Caco-2 (cell line): ENCODE data around the gene FANCB. TPM values are rescaled to one million over a fixed set of nuclear protein-coding genes. Genes with fewer than 3 reads are reported as not detected.

Experiments
- BruUV-seq: library from RNA; stranded (reverse); fragments of 400-500 nt; replicated peaks from 2 replicates; lab custom pipeline; 2021; lab: Mats Ljungman, UMichigan
- CTCF ChIA-PET: fragments of 300-600 bp; sonication (Branson Sonifier 250); formaldehyde crosslinking; loops from one replicate; lab custom pipeline; 2022; ENCODE audit warnings: antibody characterized with exemption; lab: Charles Lee
- POLR2A ChIA-PET: fragments of 300-600 bp; sonication (Branson Sonifier 250); formaldehyde crosslinking; loops from one replicate; lab custom pipeline; 2022; ENCODE audit warnings: antibody characterized with exemption; lab: Charles Lee
- DNase-seq, 2 experiments: peaks; one replicate each; pipeline versions ENCODE4 v3.0.0 to v3.0.0-alpha.2; 2020 to 2022
- H3K27me3 ChIP-seq: replicated peaks from 2 replicates; pipeline ENCODE4 v1.6.0; 2011; ENCODE audit warnings: low read length; ENCODE audit not compliant: control insufficient read depth, insufficient read depth
- H3K36me3 ChIP-seq: 2 replicates; pipeline ENCODE4 v1.5.1; 2011; ENCODE audit warnings: low read length; ENCODE audit not compliant: control insufficient read depth, insufficient read depth
- H3K4me1 ChIP-seq: fragments of 250-450 bp; sonication (Bioruptor Pico); 2 replicates; pipeline ENCODE4 v1.5.1; 2020; ENCODE audit warnings: mild to moderate bottlenecking
- H3K4me3 ChIP-seq: 2 replicates; pipeline ENCODE4 v1.5.1; 2011; ENCODE audit warnings: low read depth, mild to moderate bottlenecking, control low read depth, low read length
- H3K9me3 ChIP-seq: fragments of 250-450 bp; sonication (Bioruptor Pico); 2 replicates; pipeline ENCODE4 v1.5.1; 2020; ENCODE audit warnings: mild to moderate bottlenecking, moderate library complexity
- H3K27ac Mint-ChIP-seq: one replicate; pipeline ENCODE4 v1.8.0; 2022; ENCODE audit warnings: mixed read lengths; ENCODE audit not compliant: unreplicated experiment
- H3K27me3 Mint-ChIP-seq: one replicate; pipeline ENCODE4 v1.8.0; 2022; ENCODE audit warnings: mixed read lengths; ENCODE audit not compliant: insufficient read depth, unreplicated experiment
- H3K36me3 Mint-ChIP-seq: one replicate; pipeline ENCODE4 v1.8.0; 2022; ENCODE audit warnings: mild to moderate bottlenecking, mixed read lengths; ENCODE audit not compliant: insufficient read depth, unreplicated experiment
- H3K4me1 Mint-ChIP-seq: one replicate; pipeline ENCODE4 v1.8.0; 2022; ENCODE audit warnings: low read depth, mixed read lengths; ENCODE audit not compliant: unreplicated experiment
- H3K4me3 Mint-ChIP-seq: one replicate; pipeline ENCODE4 v1.8.0; 2022; ENCODE audit warnings: mild to moderate bottlenecking, moderate library complexity, mixed read lengths; ENCODE audit not compliant: unreplicated experiment
- H3K9me3 Mint-ChIP-seq: one replicate; pipeline ENCODE4 v1.8.0; 2022; ENCODE audit warnings: mixed read lengths; ENCODE audit not compliant: unreplicated experiment
- intact Hi-C: fragments of 100-400 bp; cut with micrococcal nuclease; formaldehyde crosslinking; loops from one replicate; pipeline ENCODE4 v1.10.0; 2022; ENCODE audit not compliant: unreplicated experiment
- total RNA-seq: library from RNA; stranded (reverse); gene quantifications from 2 replicates; pipeline ENCODE4 v1.2.3, GENCODE V29; 2022
- TF ChIP-seq, protein P1 (sequence below), 2 experiments: fragments of 200-600 bp in 1 of 2; IDR thresholded peaks; 1 replicate in 1 of 2; 2 replicates in 1 of 2; pipeline versions ENCODE4 v1.5.1 to v1.8.0; 2011 to 2022; ENCODE audit warnings: antibody characterized with exemption in 1 of 2, control low read depth in 1 of 2, inconsistent platforms in 1 of 2, low read depth in 1 of 2, low read length in 1 of 2, mild to moderate bottlenecking in 1 of 2, moderate library complexity in 1 of 2; ENCODE audit not compliant: insufficient read depth in 1 of 2, severe bottlenecking in 1 of 2, unreplicated experiment in 1 of 2

The FANCB gene
- total RNA-seq, 1 experiment from 2014 or later, result 8.1 TPM

DNA sequence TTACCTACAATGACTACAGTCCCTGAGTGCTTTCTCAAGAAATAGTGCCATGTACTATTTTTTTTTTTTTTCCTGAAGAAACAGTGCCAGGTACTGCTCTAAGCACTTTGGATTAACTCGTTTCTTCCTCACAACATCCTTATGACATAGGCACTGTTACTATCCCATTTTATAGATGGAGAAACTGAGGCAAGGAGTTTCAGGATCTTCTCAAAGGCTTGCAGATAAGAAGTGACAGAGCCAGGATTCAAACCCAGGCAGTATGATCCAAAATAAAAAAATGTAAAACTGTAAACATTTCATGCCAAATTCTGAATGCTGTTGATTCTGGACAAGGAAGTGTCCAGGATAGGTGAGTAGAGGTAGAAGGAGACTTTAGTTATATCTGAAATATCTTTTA is 1.1 kb downstream of the FANCB start:
- TF ChIP-seq, protein P1, sequence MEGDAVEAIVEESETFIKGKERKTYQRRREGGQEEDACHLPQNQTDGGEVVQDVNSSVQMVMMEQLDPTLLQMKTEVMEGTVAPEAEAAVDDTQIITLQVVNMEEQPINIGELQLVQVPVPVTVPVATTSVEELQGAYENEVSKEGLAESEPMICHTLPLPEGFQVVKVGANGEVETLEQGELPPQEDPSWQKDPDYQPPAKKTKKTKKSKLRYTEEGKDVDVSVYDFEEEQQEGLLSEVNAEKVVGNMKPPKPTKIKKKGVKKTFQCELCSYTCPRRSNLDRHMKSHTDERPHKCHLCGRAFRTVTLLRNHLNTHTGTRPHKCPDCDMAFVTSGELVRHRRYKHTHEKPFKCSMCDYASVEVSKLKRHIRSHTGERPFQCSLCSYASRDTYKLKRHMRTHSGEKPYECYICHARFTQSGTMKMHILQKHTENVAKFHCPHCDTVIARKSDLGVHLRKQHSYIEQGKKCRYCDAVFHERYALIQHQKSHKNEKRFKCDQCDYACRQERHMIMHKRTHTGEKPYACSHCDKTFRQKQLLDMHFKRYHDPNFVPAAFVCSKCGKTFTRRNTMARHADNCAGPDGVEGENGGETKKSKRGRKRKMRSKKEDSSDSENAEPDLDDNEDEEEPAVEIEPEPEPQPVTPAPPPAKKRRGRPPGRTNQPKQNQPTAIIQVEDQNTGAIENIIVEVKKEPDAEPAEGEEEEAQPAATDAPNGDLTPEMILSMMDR (IDR thresholded peaks at IDR 0.05; ENCODE audit: insufficient read depth in 1 of 2, low read depth in 1 of 2, low read length in 1 of 2, severe bottlenecking in 1 of 2, unreplicated experiment in 1 of 2), result no peak
- no TSS peak for BruUV-seq
- Mint-ChIP-seq H3K9me3 (no peaks in the 10 kb centered on the region), H3K27me3 (no peaks in the 10 kb centered on the region), H3K4me3 (peak overlapping the region; percentile 78), H3K4me1 (no peaks in the 10 kb centered on the region), H3K36me3 (no peaks in the 10 kb centered on the region), H3K27ac (no peak overlapping the region)
- no peaks in the 10 kb centered on the region for H3K9me3 ChIP-seq
- H3K4me3 ChIP-seq, result no peak overlapping the region; the same call in 1 of the 2 replicates
- H3K4me1 ChIP-seq, result no peaks in the 10 kb centered on the region
- ChIA-PET CTCF (no interaction called here), POLR2A (no interaction called here)
- no peaks in the 10 kb centered on the region for H3K27me3 ChIP-seq
- DNase-seq, result no peak
- intact Hi-C loops, result loop anchor here (10.0 kb wide), 1 partner anchor 273 kb away; no protein-coding TSS in a partner anchor
- no peaks in the 10 kb centered on the region for H3K36me3 ChIP-seq

DNA sequence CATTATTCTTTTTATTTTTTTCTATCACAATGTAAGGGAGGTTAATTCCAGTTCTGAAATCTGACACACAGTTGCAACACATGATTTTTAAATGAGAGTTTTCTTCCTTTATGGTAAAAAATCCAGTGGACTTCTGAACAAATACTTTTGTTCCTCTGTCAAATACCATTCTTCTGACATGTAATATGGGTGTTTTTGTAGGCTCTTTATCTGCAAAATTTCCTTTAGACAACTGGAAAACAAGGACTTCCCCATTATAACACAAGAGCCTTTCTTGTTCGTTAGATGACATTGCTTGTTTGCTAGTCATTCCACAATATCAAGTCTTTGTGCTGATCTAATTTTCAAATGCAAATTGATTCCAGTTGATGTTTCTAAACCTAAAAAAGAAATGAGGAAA is 7.7 kb downstream of the FANCB start:
- Histone ChIP-seq H3K9me3 (no peaks in the 10 kb centered on the region), H3K4me3 (no peak overlapping the region), H3K4me1 (no peaks in the 10 kb centered on the region), H3K36me3 (no peaks in the 10 kb centered on the region), H3K27me3 (no peaks in the 10 kb centered on the region)
- CTCF ChIA-PET, result no interaction called here
- DNase-seq, result no peak
- no peaks in the 10 kb centered on the region for H3K36me3 Mint-ChIP-seq
- no peaks in the 10 kb centered on the region for H3K9me3 Mint-ChIP-seq
- no TSS peak for BruUV-seq
- POLR2A ChIA-PET, result no interaction called here
- H3K4me1 Mint-ChIP-seq, result no peaks in the 10 kb centered on the region
- TF ChIP-seq, protein P1 (IDR thresholded peaks at IDR 0.05; ENCODE audit: insufficient read depth in 1 of 2, low read depth in 1 of 2, low read length in 1 of 2, severe bottlenecking in 1 of 2, unreplicated experiment in 1 of 2), result no peak
- no peaks in the 10 kb centered on the region for H3K27me3 Mint-ChIP-seq
- no peak overlapping the region for H3K27ac Mint-ChIP-seq
- H3K4me3 Mint-ChIP-seq, result no peak overlapping the region
- intact Hi-C loops, result no loop called here

DNA sequence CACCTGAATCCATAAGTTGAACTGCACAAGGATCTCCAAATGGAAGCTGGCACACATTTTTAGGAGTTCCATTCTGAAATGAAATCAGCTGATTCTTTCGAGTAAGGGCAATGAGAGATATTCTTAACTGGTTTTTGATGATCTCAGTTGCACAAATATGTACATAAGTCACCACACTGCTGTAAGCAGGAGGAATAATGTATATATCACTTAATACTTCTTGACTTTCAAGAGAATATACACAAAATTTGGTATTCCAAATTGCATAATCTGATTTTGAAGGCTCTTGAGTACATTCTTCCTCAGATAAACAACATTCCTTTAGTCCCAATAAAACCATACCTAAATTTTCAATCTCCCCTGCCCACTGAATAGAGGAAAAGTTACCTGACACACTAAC is 8.2 kb downstream of the FANCB start:
- Mint-ChIP-seq H3K27ac (no peak overlapping the region), H3K36me3 (no peaks in the 10 kb centered on the region), H3K9me3 (no peaks in the 10 kb centered on the region), H3K27me3 (no peaks in the 10 kb centered on the region), H3K4me3 (no peak overlapping the region), H3K4me1 (no peaks in the 10 kb centered on the region)
- H3K36me3 ChIP-seq, result no peaks in the 10 kb centered on the region
- no peak for DNase-seq
- no peak overlapping the region for H3K4me3 ChIP-seq
- POLR2A ChIA-PET, result no interaction called here
- H3K4me1 ChIP-seq, result no peaks in the 10 kb centered on the region
- no peaks in the 10 kb centered on the region for H3K9me3 ChIP-seq
- intact Hi-C loops, result no loop called here
- TF ChIP-seq, protein P1 (IDR thresholded peaks at IDR 0.05; ENCODE audit: insufficient read depth in 1 of 2, low read depth in 1 of 2, low read length in 1 of 2, severe bottlenecking in 1 of 2, unreplicated experiment in 1 of 2), result no peak
- CTCF ChIA-PET, result no interaction called here
- no TSS peak for BruUV-seq
- H3K27me3 ChIP-seq, result no peaks in the 10 kb centered on the region
